Measurements from ENCODE around the gene MRPL27.

The MRPL27 gene

GRCh38 chr17:50364715-50365114 lies 8.3 kb downstream of the MRPL27 start:
- Histone ChIP-seq H3K9ac (ENCODE audit: low read depth, low read length, poor library complexity, severe bottlenecking) (no peak overlapping the region), H3K4me2 (ENCODE audit: low read depth, low read length, poor library complexity, severe bottlenecking) (no peak overlapping the region), H3K27me3 (ENCODE audit: insufficient read depth, low read length, poor library complexity, severe bottlenecking) (no peaks in the 10 kb centered on the region), H3K79me2 (ENCODE audit: insufficient read depth, low read length) (peaks cover 11% of the 10 kb centered on the region; the same call in 1 of the 2 replicates), H3K9me2 (replicated peaks; ENCODE audit: low read depth, low read length) (no peaks in the 10 kb centered on the region), H3K9me3 (ENCODE audit: insufficient read depth, low read depth, low read length) (no peaks in the 10 kb centered on the region), H4K20me1 (ENCODE audit: insufficient read depth, low read length, poor library complexity, severe bottlenecking) (no peaks in the 10 kb centered on the region), H3K4me1 (ENCODE audit: insufficient read depth, low read length, poor library complexity, severe bottlenecking) (no peaks in the 10 kb centered on the region), H2AFZ (ENCODE audit: low read length) (no peak overlapping the region), H3K4me3 (ENCODE audit: low read length, poor library complexity, severe bottlenecking) (no peak overlapping the region), H3F3A (ENCODE audit: low read depth) (no peaks in the 10 kb centered on the region), H3K36me3 (ENCODE audit: insufficient read depth, low read length) (peaks cover 35% of the 10 kb centered on the region)
- TF ChIP-seq CTCF (conservative IDR thresholded peaks at IDR 0.05; ENCODE audit: low read length) (no peak), EZH2phosphoT487 (IDR thresholded peaks at IDR 0.05; ENCODE audit: borderline replicate concordance) (no peak)

GRCh38 chr17:50364061-50364458 lies 8.9 kb downstream of the MRPL27 start:
- no peaks in the 10 kb centered on the region for H4K20me1 ChIP-seq (ENCODE audit: insufficient read depth, low read length, poor library complexity, severe bottlenecking)

GRCh38 chr17:50363217-50364060 lies 9.5 kb downstream of the MRPL27 start:
- Histone ChIP-seq H3K79me2 (ENCODE audit: insufficient read depth, low read length) (0 out of 2 replicates have a peak, but pooled peaks cover 3% of the 10 kb centered on the region), H3K4me2 (ENCODE audit: low read depth, low read length, poor library complexity, severe bottlenecking) (no peak overlapping the region), H3K4me3 (ENCODE audit: low read length, poor library complexity, severe bottlenecking) (no peak overlapping the region), H3K4me1 (ENCODE audit: insufficient read depth, low read length, poor library complexity, severe bottlenecking) (no peaks in the 10 kb centered on the region), H3K36me3 (ENCODE audit: insufficient read depth, low read length) (peaks cover 29% of the 10 kb centered on the region; the same call in 1 of the 2 replicates), H3K9ac (ENCODE audit: low read depth, low read length, poor library complexity, severe bottlenecking) (no peak overlapping the region), H3F3A (ENCODE audit: low read depth) (no peaks in the 10 kb centered on the region), H3K9me2 (replicated peaks; ENCODE audit: low read depth, low read length) (no peaks in the 10 kb centered on the region), H3K9me3 (ENCODE audit: insufficient read depth, low read depth, low read length) (no peaks in the 10 kb centered on the region), H4K20me1 (ENCODE audit: insufficient read depth, low read length, poor library complexity, severe bottlenecking) (no peaks in the 10 kb centered on the region), H2AFZ (ENCODE audit: low read length) (no peak overlapping the region), H3K27me3 (ENCODE audit: insufficient read depth, low read length, poor library complexity, severe bottlenecking) (no peaks in the 10 kb centered on the region)
- TF ChIP-seq EZH2phosphoT487 (IDR thresholded peaks at IDR 0.05; ENCODE audit: borderline replicate concordance) (no peak), CTCF (conservative IDR thresholded peaks at IDR 0.05; ENCODE audit: low read length) (no peak)

More at GRCh38 chr17:50364061-50364458, 8.9 kb downstream of the MRPL27 start:
- Histone ChIP-seq H3K79me2 (ENCODE audit: insufficient read depth, low read length) (peaks cover 7% of the 10 kb centered on the region; the same call in 1 of the 2 replicates), H3K4me3 (ENCODE audit: low read length, poor library complexity, severe bottlenecking) (no peak overlapping the region), H3K9ac (ENCODE audit: low read depth, low read length, poor library complexity, severe bottlenecking) (no peak overlapping the region), H3K9me3 (ENCODE audit: insufficient read depth, low read depth, low read length) (no peaks in the 10 kb centered on the region), H3K27me3 (ENCODE audit: insufficient read depth, low read length, poor library complexity, severe bottlenecking) (no peaks in the 10 kb centered on the region), H3K36me3 (ENCODE audit: insufficient read depth, low read length) (peaks cover 29% of the 10 kb centered on the region; the same call in 1 of the 2 replicates), H2AFZ (ENCODE audit: low read length) (no peak overlapping the region), H3K9me2 (replicated peaks; ENCODE audit: low read depth, low read length) (no peaks in the 10 kb centered on the region), H3K4me2 (ENCODE audit: low read depth, low read length, poor library complexity, severe bottlenecking) (no peak overlapping the region), H3K4me1 (ENCODE audit: insufficient read depth, low read length, poor library complexity, severe bottlenecking) (no peaks in the 10 kb centered on the region), H3F3A (ENCODE audit: low read depth) (no peaks in the 10 kb centered on the region)
- TF ChIP-seq EZH2phosphoT487 (IDR thresholded peaks at IDR 0.05; ENCODE audit: borderline replicate concordance) (no peak), CTCF (conservative IDR thresholded peaks at IDR 0.05; ENCODE audit: low read length) (no peak)
